HepG2 (cell line): ENCODE data around the gene STMN3. TPM values are rescaled to one million over a fixed set of nuclear protein-coding genes. Genes with fewer than 3 reads are reported as not detected.
A peak's percentile ranks its signal among the peaks of the same experiment; 100 is the strongest.

Source experiments
- ASH2L ChIP-seq: fragments of 300-600, 200-600 bp; sonication (generic); IDR thresholded peaks from 2 replicates; pipeline ENCODE4 v1.7.0; 2017; ENCODE audit warnings: low read depth, mild to moderate bottlenecking, moderate library complexity, mixed read lengths, low read length; ENCODE audit not compliant: insufficient read length
- BCL6 ChIP-seq: IDR thresholded peaks from 2 replicates; pipeline ENCODE4 v1.6.1; 2016; ENCODE audit warnings: missing genetic modification reagents, missing compliant biosample characterization
- ERF ChIP-seq: IDR thresholded peaks from 2 replicates; pipeline ENCODE4 v1.6.1; 2018; ENCODE audit warnings: missing biosample characterization, missing genetic modification reagents
- KLF9 ChIP-seq: IDR thresholded peaks from 2 replicates; pipeline ENCODE4 v1.6.1; 2016; ENCODE audit warnings: low read depth
- SIX4 ChIP-seq: sonication (generic); formaldehyde crosslinking; IDR thresholded peaks from 2 replicates; pipeline ENCODE4 v1.4.0; 2020; ENCODE audit warnings: missing genetic modification reagents
- SP140L ChIP-seq: sonication (generic); formaldehyde crosslinking; IDR thresholded peaks from 2 replicates; pipeline ENCODE4 v1.4.0; 2020; ENCODE audit warnings: missing genetic modification reagents, borderline replicate concordance
- ZNF136 ChIP-seq: sonication (generic); formaldehyde crosslinking; IDR thresholded peaks from 2 replicates; pipeline ENCODE4 v1.8.1; 2022; ENCODE audit warnings: low read depth, mild to moderate bottlenecking, moderate library complexity, missing genetic modification reagents
- ZNF335 ChIP-seq: sonication (generic); formaldehyde crosslinking; IDR thresholded peaks from 2 replicates; pipeline ENCODE4 v1.4.0; 2020; ENCODE audit warnings: missing genetic modification reagents
- ZNF430 ChIP-seq: sonication (generic); formaldehyde crosslinking; IDR thresholded peaks from 2 replicates; pipeline ENCODE4 v1.9.0; 2021; ENCODE audit warnings: mild to moderate bottlenecking, missing genetic modification reagents
- ZNF772 ChIP-seq: sonication (generic); formaldehyde crosslinking; IDR thresholded peaks from 2 replicates; pipeline ENCODE4 v1.5.0; 2020; ENCODE audit warnings: mild to moderate bottlenecking, missing genetic modification reagents
- ZNF790 ChIP-seq: sonication (generic); formaldehyde crosslinking; IDR thresholded peaks from 2 replicates; pipeline ENCODE4 v1.8.0; 2022; ENCODE audit warnings: missing genetic modification reagents, mild to moderate bottlenecking, borderline replicate concordance
- ZNF841 ChIP-seq: sonication (generic); formaldehyde crosslinking; IDR thresholded peaks from 2 replicates; pipeline ENCODE4 v1.8.1; 2023; ENCODE audit warnings: missing genetic modification reagents, borderline replicate concordance
- polyA plus RNA-seq, 8 experiments: library from polyadenylated mRNA; depleted of rRNA in 3 of 8; stranded (reverse) in 7 of 8; unstranded in 1 of 8; fragments of >200 nt; fragmentation: Illumina TruSeq in 4 of 8; extraction: Trizol in 4 of 8; gene quantifications; 2 replicates each; pipeline versions ENCODE4 v1.2.1 to v1.2.3, GENCODE V29; 2011 to 2016; ENCODE audit warnings: low read depth in 4 of 8, missing spikeins in 1 of 8, mixed read lengths in 1 of 8; ENCODE audit not compliant: insufficient read depth in 1 of 8
- total RNA-seq, 5 experiments: library from RNA; depleted of rRNA; stranded (reverse); fragments of >200 nt; fragmentation: Illumina TruSeq; extraction: Trizol; gene quantifications; 2 replicates each; pipeline ENCODE4 v1.2.3, GENCODE V29; 2016; ENCODE audit warnings: low read depth in 1 of 5
- TF ChIP-seq, protein P1 (sequence below), 2 experiments: fragments of 450-650 bp in 1 of 2; sonication (generic) in 1 of 2; formaldehyde crosslinking in 1 of 2; IDR thresholded peaks; 2 replicates each; pipeline versions ENCODE4 v1.6.1 to v1.8.0; 2016 to 2022; ENCODE audit warnings: antibody characterized with exemption in 1 of 2, mild to moderate bottlenecking in 1 of 2, missing genetic modification reagents in 1 of 2
- TF ChIP-seq, protein P2 (sequence below): sonication (generic); formaldehyde crosslinking; IDR thresholded peaks from 2 replicates; pipeline ENCODE4 v1.4.0; 2020; ENCODE audit warnings: mild to moderate bottlenecking, missing genetic modification reagents
- TF ChIP-seq, protein P3 (sequence below): sonication (generic); formaldehyde crosslinking; IDR thresholded peaks from 2 replicates; pipeline ENCODE4 v1.5.0; 2020; ENCODE audit warnings: mild to moderate bottlenecking, missing genetic modification reagents, borderline replicate concordance

The STMN3 gene
- total and polyA plus RNA-seq, 2 of the 13 experiments (the other 11 are each of a cell fraction or from before 2014, with no cell fraction given), result 21.0 to 48.3 TPM

DNA sequence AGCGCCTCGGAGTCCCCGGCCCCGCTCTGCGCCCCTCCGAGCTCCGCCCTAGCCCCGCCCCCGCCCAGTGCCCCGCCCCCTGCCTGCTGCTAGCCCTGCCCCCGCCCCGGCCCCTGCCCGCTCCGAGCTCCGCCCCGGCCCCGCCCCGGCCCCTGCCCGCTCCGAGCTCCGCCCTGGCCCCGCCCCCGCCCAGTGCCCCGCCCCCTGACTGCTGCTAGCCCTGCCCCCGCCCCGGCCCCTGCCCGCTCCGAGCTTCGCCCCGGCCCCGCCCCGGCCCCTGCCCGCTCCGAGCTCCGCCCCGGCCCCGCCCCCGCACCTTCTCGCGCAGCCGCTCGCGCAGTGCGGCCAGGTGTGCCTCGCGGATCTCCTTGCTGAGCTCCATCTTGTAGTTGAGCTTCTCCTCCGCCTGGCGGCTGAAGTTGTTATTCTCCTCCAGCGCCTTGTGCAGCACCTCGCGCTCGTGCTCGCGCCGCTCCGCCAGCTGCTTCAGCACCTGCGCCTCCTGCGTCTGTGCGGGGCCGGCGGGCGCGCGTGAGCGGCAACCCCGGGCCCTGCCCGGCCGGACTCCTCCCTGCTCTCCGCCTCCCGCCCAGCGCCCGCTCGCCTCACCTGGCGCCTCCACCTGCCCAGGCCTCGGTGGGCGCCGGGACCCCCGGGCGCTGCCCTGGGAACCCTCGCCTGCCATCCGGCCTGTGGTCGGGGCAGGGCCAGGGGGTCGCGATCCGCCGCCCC, 11.3 kb downstream of the STMN3 start (continued):
- TF ChIP-seq, protein P1, sequence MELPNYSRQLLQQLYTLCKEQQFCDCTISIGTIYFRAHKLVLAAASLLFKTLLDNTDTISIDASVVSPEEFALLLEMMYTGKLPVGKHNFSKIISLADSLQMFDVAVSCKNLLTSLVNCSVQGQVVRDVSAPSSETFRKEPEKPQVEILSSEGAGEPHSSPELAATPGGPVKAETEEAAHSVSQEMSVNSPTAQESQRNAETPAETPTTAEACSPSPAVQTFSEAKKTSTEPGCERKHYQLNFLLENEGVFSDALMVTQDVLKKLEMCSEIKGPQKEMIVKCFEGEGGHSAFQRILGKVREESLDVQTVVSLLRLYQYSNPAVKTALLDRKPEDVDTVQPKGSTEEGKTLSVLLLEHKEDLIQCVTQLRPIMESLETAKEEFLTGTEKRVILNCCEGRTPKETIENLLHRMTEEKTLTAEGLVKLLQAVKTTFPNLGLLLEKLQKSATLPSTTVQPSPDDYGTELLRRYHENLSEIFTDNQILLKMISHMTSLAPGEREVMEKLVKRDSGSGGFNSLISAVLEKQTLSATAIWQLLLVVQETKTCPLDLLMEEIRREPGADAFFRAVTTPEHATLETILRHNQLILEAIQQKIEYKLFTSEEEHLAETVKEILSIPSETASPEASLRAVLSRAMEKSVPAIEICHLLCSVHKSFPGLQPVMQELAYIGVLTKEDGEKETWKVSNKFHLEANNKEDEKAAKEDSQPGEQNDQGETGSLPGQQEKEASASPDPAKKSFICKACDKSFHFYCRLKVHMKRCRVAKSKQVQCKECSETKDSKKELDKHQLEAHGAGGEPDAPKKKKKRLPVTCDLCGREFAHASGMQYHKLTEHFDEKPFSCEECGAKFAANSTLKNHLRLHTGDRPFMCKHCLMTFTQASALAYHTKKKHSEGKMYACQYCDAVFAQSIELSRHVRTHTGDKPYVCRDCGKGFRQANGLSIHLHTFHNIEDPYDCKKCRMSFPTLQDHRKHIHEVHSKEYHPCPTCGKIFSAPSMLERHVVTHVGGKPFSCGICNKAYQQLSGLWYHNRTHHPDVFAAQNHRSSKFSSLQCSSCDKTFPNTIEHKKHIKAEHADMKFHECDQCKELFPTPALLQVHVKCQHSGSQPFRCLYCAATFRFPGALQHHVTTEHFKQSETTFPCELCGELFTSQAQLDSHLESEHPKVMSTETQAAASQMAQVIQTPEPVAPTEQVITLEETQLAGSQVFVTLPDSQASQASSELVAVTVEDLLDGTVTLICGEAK (IDR thresholded peaks at IDR 0.05), result no peak
- TF ChIP-seq, protein P1 (CRISPR knock-in tag; IDR thresholded peaks at IDR 0.05), result no peak
- TF ChIP-seq ZNF430 (CRISPR knock-in tag), result 0 out of 2 replicates have a peak, but pooled peaks have one; percentile 32
- TF ChIP-seq ASH2L, result no peak
- TF ChIP-seq ERF (CRISPR knock-in tag), result peak; percentile 64; the same call in 1 of the 2 replicates
- no peak; the same call in 1 of the 2 replicates for TF ChIP-seq ZNF772 (CRISPR knock-in tag)
- TF ChIP-seq SP140L (CRISPR knock-in tag), result no peak
- no peak for TF ChIP-seq ZNF335
- no peak for TF ChIP-seq ZNF136 (CRISPR knock-in tag)
- peak; percentile 82; the same call in 1 of the 2 replicates for TF ChIP-seq KLF9
- TF ChIP-seq, protein P2, sequence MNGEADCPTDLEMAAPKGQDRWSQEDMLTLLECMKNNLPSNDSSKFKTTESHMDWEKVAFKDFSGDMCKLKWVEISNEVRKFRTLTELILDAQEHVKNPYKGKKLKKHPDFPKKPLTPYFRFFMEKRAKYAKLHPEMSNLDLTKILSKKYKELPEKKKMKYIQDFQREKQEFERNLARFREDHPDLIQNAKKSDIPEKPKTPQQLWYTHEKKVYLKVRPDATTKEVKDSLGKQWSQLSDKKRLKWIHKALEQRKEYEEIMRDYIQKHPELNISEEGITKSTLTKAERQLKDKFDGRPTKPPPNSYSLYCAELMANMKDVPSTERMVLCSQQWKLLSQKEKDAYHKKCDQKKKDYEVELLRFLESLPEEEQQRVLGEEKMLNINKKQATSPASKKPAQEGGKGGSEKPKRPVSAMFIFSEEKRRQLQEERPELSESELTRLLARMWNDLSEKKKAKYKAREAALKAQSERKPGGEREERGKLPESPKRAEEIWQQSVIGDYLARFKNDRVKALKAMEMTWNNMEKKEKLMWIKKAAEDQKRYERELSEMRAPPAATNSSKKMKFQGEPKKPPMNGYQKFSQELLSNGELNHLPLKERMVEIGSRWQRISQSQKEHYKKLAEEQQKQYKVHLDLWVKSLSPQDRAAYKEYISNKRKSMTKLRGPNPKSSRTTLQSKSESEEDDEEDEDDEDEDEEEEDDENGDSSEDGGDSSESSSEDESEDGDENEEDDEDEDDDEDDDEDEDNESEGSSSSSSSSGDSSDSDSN (CRISPR knock-in tag), result peak; percentile 59; the same call in 1 of the 2 replicates
- TF ChIP-seq BCL6 (CRISPR knock-in tag), result peak; percentile 36; the same call in 1 of the 2 replicates
- TF ChIP-seq SIX4 (CRISPR knock-in tag), result no peak
- TF ChIP-seq, protein P3, sequence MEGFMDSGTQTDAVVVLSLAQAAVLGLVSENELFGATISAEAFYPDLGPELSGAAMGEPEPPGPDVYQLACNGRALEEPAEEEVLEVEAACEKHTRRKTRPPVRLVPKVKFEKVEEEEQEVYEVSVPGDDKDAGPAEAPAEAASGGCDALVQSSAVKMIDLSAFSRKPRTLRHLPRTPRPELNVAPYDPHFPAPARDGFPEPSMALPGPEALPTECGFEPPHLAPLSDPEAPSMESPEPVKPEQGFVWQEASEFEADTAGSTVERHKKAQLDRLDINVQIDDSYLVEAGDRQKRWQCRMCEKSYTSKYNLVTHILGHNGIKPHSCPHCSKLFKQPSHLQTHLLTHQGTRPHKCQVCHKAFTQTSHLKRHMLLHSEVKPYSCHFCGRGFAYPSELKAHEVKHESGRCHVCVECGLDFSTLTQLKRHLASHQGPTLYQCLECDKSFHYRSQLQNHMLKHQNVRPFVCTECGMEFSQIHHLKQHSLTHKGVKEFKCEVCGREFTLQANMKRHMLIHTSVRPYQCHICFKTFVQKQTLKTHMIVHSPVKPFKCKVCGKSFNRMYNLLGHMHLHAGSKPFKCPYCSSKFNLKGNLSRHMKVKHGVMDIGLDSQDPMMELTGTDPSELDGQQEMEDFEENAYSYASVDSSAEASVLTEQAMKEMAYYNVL (CRISPR knock-in tag), result no peak; the same call in 1 of the 2 replicates
- TF ChIP-seq ZNF841 (CRISPR knock-in tag), result no peak
- TF ChIP-seq ZNF790 (CRISPR knock-in tag), result peak; percentile 92
